T-helper 17 cell (primary cell): ENCODE data around the gene TRMT2B. TPM values are rescaled to one million over a fixed set of nuclear protein-coding genes. Genes with fewer than 3 reads are reported as not detected.
"Not testable (repeated sequence)": the region's sequence is repeated elsewhere in the genome, so short reads cannot be mapped to it uniquely, and the experiment has no call there.

ENCODE experiments used
- ATAC-seq: fragments of 150-1000 bp; cut with Tn5 transposase; 2 replicates; pipeline ENCODE4 v1.10.0; 2021; ENCODE audit warnings: mild to moderate bottlenecking, moderate library complexity
- DNase-seq, 3 donors: peaks; one replicate each; pipeline versions ENCODE4 v3.0.0 to v3.0.0-alpha.2; 2020 to 2021
- H3K9me3 ChIP-seq: one replicate; pipeline ENCODE4 v1.7.0; 2013; ENCODE audit warnings: low read length, mild to moderate bottlenecking; ENCODE audit not compliant: control insufficient read depth, poor library complexity, severe bottlenecking
- H3K27ac Mint-ChIP-seq: one replicate; pipeline ENCODE4 v1.8.0; 2022; ENCODE audit warnings: mild to moderate bottlenecking, moderate library complexity, mixed read lengths
- H3K27me3 Mint-ChIP-seq: one replicate; pipeline ENCODE4 v1.8.0; 2022; ENCODE audit warnings: mixed read lengths
- H3K36me3 Mint-ChIP-seq: one replicate; pipeline ENCODE4 v1.8.0; 2022; ENCODE audit warnings: low read depth, mixed read lengths
- H3K4me1 Mint-ChIP-seq: one replicate; pipeline ENCODE4 v1.8.0; 2022; ENCODE audit warnings: mild to moderate bottlenecking, mixed read lengths
- H3K4me3 Mint-ChIP-seq: one replicate; pipeline ENCODE4 v1.8.0; 2022; ENCODE audit warnings: mild to moderate bottlenecking, moderate library complexity, mixed read lengths
- total RNA-seq, 4 donors: library from RNA in 2 of 4; stranded (reverse) in 2 of 4; gene quantifications; one replicate each; pipeline ENCODE4 v1.2.3 and lab custom pipeline; 2022 to 2026

The TRMT2B gene
- 10 to 100 TPM; 30.5 to 35.3 TPM for total RNA-seq
- 60.1 to 73.7 reads per million in 2 donors for total RNA-seq (lab: John Stamatoyannopoulos, UW)

GRCh38 chrX:101051549-101052302 lies at the start of gene TRMT2B:
TRMT2B (minus strand) TSS chrX:101052111; CDS start chrX:101042289, 9,822 bp downstream.
- Mint-ChIP-seq H3K4me3 (peak within 1 kb of the TSS; percentile 92), H3K36me3 (peaks cover 2% of the 10 kb centered on the region), H3K27ac (peak within 1 kb of the TSS; percentile 89), H3K4me1 (peaks cover 13% of the 10 kb centered on the region), H3K27me3 (no peaks in the 10 kb centered on the region)
- no peaks in the 10 kb centered on the region for H3K9me3 ChIP-seq
- ATAC-seq, result peak; percentile 89
- DNase-seq, result peak; percentile 60 to 66 (median 66)

GRCh38 chrX:101097546-101098453 lies 45.9 kb upstream of the TRMT2B start, which contains the start of gene CENPI:
CENPI (plus strand) TSS chrX:101098204; CDS start chrX:101101071, 2,867 bp downstream.
- peak within 1 kb of the TSS; percentile 84 for H3K4me3 Mint-ChIP-seq
- ATAC-seq, result peak; percentile 100
- peaks cover 9% of the 10 kb centered on the region for H3K4me1 Mint-ChIP-seq
- H3K27me3 Mint-ChIP-seq, result no peaks in the 10 kb centered on the region
- H3K36me3 Mint-ChIP-seq, result no peaks in the 10 kb centered on the region
- H3K9me3 ChIP-seq, result no peaks in the 10 kb centered on the region
- peak; percentile 83 to 90 (median 88) for DNase-seq
- H3K27ac Mint-ChIP-seq, result peak within 1 kb of the TSS; percentile 75

- Mint-ChIP-seq H3K4me1 (no peaks in the 10 kb centered on the region), H3K27ac (no peak overlapping the region), H3K27me3 (no peaks in the 10 kb centered on the region), H3K36me3 (no peaks in the 10 kb centered on the region), H3K4me3 (no peak overlapping the region)
- no peak for ATAC-seq
- no peaks in the 10 kb centered on the region for H3K9me3 ChIP-seq
- DNase-seq, result no peak
Measured at GRCh38 chrX:101091817-101092216, 39.9 kb upstream of the TRMT2B start.

- no peaks in the 10 kb centered on the region for H3K36me3 Mint-ChIP-seq
- ATAC-seq, result no peak
Measured at GRCh38 chrX:101081231-101081630, 29.3 kb upstream of the TRMT2B start.

GRCh38 chrX:101080326-101081124 lies 28.6 kb upstream of the TRMT2B start:
- Mint-ChIP-seq H3K27me3 (peaks cover 17% of the 10 kb centered on the region), H3K36me3 (no peaks in the 10 kb centered on the region), H3K4me1 (no peaks in the 10 kb centered on the region), H3K4me3 (no peak overlapping the region), H3K27ac (no peak overlapping the region)
- ATAC-seq, result no peak
- no peak for DNase-seq
- H3K9me3 ChIP-seq, result no peaks in the 10 kb centered on the region

More at GRCh38 chrX:101081231-101081630, 29.3 kb upstream of the TRMT2B start:
- H3K4me1 Mint-ChIP-seq, result no peaks in the 10 kb centered on the region
- H3K4me3 Mint-ChIP-seq, result no peak overlapping the region
- H3K27ac Mint-ChIP-seq, result no peak overlapping the region
- no peaks in the 10 kb centered on the region for H3K9me3 ChIP-seq
- DNase-seq, result no peak
- peaks cover 17% of the 10 kb centered on the region for H3K27me3 Mint-ChIP-seq

GRCh38 chrX:101079736-101080270 lies 27.9 kb upstream of the TRMT2B start:
- no peak for DNase-seq
- no peaks in the 10 kb centered on the region for H3K4me1 Mint-ChIP-seq
- H3K27me3 Mint-ChIP-seq, result peaks cover 17% of the 10 kb centered on the region
- H3K9me3 ChIP-seq, result no peaks in the 10 kb centered on the region
- no peak overlapping the region for H3K27ac Mint-ChIP-seq
- no peaks in the 10 kb centered on the region for H3K36me3 Mint-ChIP-seq
- ATAC-seq, result no peak
- no peak overlapping the region for H3K4me3 Mint-ChIP-seq

- no peaks in the 10 kb centered on the region for H3K9me3 ChIP-seq
- Mint-ChIP-seq H3K4me1 (no peaks in the 10 kb centered on the region), H3K4me3 (no peak within 1 kb of the TSS), H3K27ac (no peak within 1 kb of the TSS), H3K27me3 (peaks cover 17% of the 10 kb centered on the region), H3K36me3 (no peaks in the 10 kb centered on the region)
- no peak for ATAC-seq
- DNase-seq, result no peak
Measured at GRCh38 chrX:101078716-101079598, 27.0 kb upstream of the TRMT2B start, which contains the start of gene TMEM35A. TMEM35A (plus strand) TSS chrX:101078879; CDS start chrX:101079003, 124 bp downstream.

- H3K27ac Mint-ChIP-seq, result no peak overlapping the region
- H3K4me3 Mint-ChIP-seq, result no peak overlapping the region
- no peaks in the 10 kb centered on the region for H3K36me3 Mint-ChIP-seq
- ATAC-seq (no peak), DNase-seq (no peak)
- no peaks in the 10 kb centered on the region for H3K9me3 ChIP-seq
- H3K27me3 Mint-ChIP-seq, result no peaks in the 10 kb centered on the region
- H3K4me1 Mint-ChIP-seq, result no peaks in the 10 kb centered on the region
Measured at GRCh38 chrX:101071582-101071981, 19.7 kb upstream of the TRMT2B start.

GRCh38 chrX:101062176-101062575 lies 10.3 kb upstream of the TRMT2B start:
- H3K9me3 ChIP-seq, result no peaks in the 10 kb centered on the region
- Mint-ChIP-seq H3K4me3 (no peak overlapping the region), H3K27ac (no peak overlapping the region), H3K27me3 (no peaks in the 10 kb centered on the region), H3K36me3 (no peaks in the 10 kb centered on the region), H3K4me1 (peaks cover 1% of the 10 kb centered on the region)
- no peak for DNase-seq
- ATAC-seq, result no peak

GRCh38 chrX:101057093-101057714 lies 5.3 kb upstream of the TRMT2B start:
- Mint-ChIP-seq H3K27ac (no peak overlapping the region), H3K4me1 (peaks cover 7% of the 10 kb centered on the region), H3K27me3 (no peaks in the 10 kb centered on the region), H3K36me3 (no peaks in the 10 kb centered on the region), H3K4me3 (no peak overlapping the region)
- DNase-seq (no peak), ATAC-seq (no peak)
- no peaks in the 10 kb centered on the region for H3K9me3 ChIP-seq

GRCh38 chrX:101056551-101056950 lies 4.6 kb upstream of the TRMT2B start:
- not testable (repeated sequence) for H3K27ac Mint-ChIP-seq, H3K4me3 Mint-ChIP-seq, DNase-seq, ATAC-seq, H3K4me1 Mint-ChIP-seq, H3K27me3 Mint-ChIP-seq, H3K36me3 Mint-ChIP-seq, H3K9me3 ChIP-seq
